ENCODE results near the gene DCANP1. TPM values are rescaled to one million over a fixed set of nuclear protein-coding genes. Genes with fewer than 3 reads are reported as not detected.

Gene DCANP1
- total RNA-seq, 2 donors from 2014 or later, result not detected

DNA sequence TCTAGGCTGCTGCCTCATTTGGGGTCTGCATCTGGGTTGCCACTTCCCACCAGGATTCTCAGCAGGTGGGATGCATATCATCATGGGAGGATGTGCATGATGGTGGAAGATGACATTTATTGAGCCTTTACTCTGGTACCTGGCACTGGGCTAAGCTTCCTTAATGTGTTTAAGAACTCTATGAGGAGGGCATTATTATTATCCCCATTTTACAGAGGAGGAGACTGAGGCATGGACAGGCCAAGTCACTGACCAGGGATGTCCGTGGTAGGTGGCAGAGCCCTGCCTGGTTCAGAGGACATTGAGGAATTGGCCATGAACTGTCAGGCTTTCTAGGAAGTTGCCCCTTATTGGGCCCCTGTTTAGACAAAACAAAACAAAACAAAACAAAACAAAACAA is 36.1 kb upstream of the DCANP1 start:
- DNase-seq, result no peak
- Histone ChIP-seq H3K9ac (ENCODE audit: low read depth in 2 of 2, low read length in 2 of 2) (no peak overlapping the region), H3K36me3 (no peaks in the 10 kb centered on the region), H3K27ac (no peak overlapping the region), H3K4me1 (no peaks in the 10 kb centered on the region), H3K9me3 (no peaks in the 10 kb centered on the region), H3K4me3 (no peak overlapping the region), H3K27me3 (peaks cover 15% of the 10 kb centered on the region)
- intact Hi-C loops (cut with DNase I), result no loop called here
- no peak for TF ChIP-seq CTCF (IDR thresholded peaks at IDR 0.05)

DNA sequence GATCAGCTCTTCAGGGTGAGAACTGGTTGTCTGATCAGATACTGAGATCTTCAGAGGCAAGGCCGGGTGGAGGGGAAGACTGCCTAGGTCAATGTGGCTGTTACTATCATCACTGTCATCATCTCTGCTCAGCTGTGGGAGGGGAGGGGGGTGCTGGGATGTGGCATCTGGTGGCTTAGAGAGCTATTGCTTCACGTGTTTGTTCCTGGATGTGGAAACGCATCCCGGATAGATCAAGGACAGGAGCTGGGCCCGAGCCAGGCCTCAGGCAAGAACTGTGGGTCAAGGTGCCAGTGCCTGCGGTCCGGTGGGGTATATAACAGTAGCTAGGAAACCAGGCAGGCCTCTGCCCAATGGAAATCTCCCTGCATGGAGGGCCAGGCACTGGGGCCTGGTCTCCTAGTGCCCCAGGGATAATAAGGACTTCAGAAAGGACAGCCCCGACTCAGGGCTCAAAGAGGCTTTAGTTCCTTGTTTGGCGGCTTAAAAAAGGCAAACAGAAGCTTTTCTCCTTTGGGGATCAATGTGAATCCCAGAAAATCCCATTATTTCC is 35.3 kb upstream of the DCANP1 start:
- Histone ChIP-seq H3K4me1 (no peaks in the 10 kb centered on the region), H3K4me3 (no peak overlapping the region), H3K9me3 (no peaks in the 10 kb centered on the region), H3K27ac (no peak overlapping the region), H3K27me3 (peaks cover 9% of the 10 kb centered on the region), H3K36me3 (no peaks in the 10 kb centered on the region), H3K9ac (ENCODE audit: low read depth in 2 of 2, low read length in 2 of 2) (no peak overlapping the region)
- intact Hi-C loops (cut with DNase I), result no loop called here
- TF ChIP-seq CTCF (IDR thresholded peaks at IDR 0.05), result no peak
- DNase-seq, result no peak

DNA sequence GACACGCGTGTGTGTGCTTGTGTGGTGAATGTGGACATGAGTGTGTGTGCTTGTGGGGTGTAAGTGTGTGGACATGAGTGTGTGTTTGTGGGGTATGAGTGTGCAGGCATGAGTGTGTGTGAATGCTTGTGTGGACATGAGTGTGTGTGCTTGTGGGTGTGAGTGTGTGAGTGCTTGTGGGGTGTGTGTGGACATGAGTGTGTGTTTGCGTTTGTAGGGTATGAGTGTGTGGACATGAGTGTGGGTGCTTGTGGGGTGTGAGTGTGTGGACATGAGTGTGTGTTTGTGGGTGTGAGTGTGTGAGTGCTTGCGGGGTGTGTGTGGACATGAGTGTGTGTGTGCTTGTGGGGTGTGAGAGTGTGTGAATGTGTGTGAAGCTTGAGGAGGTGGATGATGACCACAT is 34.8 kb upstream of the DCANP1 start:
- no peak overlapping the region for H3K4me3 ChIP-seq
- intact Hi-C loops (cut with DNase I), result no loop called here
- no peaks in the 10 kb centered on the region for H3K9me3 ChIP-seq
- TF ChIP-seq CTCF (IDR thresholded peaks at IDR 0.05), result no peak
- no peak overlapping the region for H3K27ac ChIP-seq
- H3K9ac ChIP-seq (ENCODE audit: low read depth in 2 of 2, low read length in 2 of 2), result no peak overlapping the region
- H3K4me1 ChIP-seq, result no peaks in the 10 kb centered on the region
- no peak for DNase-seq
- H3K36me3 ChIP-seq, result no peaks in the 10 kb centered on the region
- H3K27me3 ChIP-seq, result peaks cover 4% of the 10 kb centered on the region

DNA sequence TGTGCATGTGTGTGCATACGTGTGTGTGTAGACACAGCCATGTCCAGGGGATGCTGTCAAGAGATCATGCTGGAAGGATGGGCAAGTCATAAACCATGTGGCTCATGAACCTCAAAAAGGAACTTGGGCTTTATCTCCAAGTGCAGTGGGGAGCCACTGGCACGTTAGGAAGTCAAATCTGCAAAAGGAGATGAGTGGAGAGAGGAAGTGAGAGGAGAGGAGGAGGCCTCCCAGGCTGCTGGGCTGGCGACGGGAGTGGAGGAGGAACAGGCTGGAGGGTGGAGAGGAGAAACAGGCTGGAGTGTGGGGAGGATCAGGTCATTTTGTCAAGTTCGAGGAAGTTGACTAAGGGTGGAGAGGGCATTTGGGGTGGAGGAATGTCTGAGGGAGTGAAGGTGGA is 34.2 kb upstream of the DCANP1 start:
- no peak overlapping the region for H3K4me3 ChIP-seq
- no peaks in the 10 kb centered on the region for H3K36me3 ChIP-seq
- no peaks in the 10 kb centered on the region for H3K9me3 ChIP-seq
- H3K27ac ChIP-seq, result no peak overlapping the region
- no peak overlapping the region for H3K9ac ChIP-seq (ENCODE audit: low read depth in 2 of 2, low read length in 2 of 2)
- H3K4me1 ChIP-seq, result no peaks in the 10 kb centered on the region
- intact Hi-C loops (cut with DNase I), result no loop called here
- H3K27me3 ChIP-seq, result no peaks in the 10 kb centered on the region
- DNase-seq, result no peak
- no peak for TF ChIP-seq CTCF (IDR thresholded peaks at IDR 0.05)

- Histone ChIP-seq H3K27me3 (no peaks in the 10 kb centered on the region), H3K9me3 (no peaks in the 10 kb centered on the region), H3K9ac (ENCODE audit: low read depth in 2 of 2, low read length in 2 of 2) (no peak overlapping the region), H3K4me3 (no peak overlapping the region), H3K36me3 (no peaks in the 10 kb centered on the region), H3K27ac (no peak overlapping the region), H3K4me1 (no peaks in the 10 kb centered on the region)
- no peak for TF ChIP-seq CTCF (IDR thresholded peaks at IDR 0.05)
- no peak for DNase-seq
- intact Hi-C loops (cut with DNase I), result no loop called here
These were observed 33.4 kb upstream of the DCANP1 start for GRCh38 chr5:135480511-135480910.

Measured in colonic mucosa (tissue), 4 donors.